ENCODE data around the gene BCL2L15. TPM values are rescaled to one million over a fixed set of nuclear protein-coding genes. Genes with fewer than 3 reads are reported as not detected.

The BCL2L15 gene
- total RNA-seq, 2 donors from 2014 or later = 116 to 191 TPM

DNA sequence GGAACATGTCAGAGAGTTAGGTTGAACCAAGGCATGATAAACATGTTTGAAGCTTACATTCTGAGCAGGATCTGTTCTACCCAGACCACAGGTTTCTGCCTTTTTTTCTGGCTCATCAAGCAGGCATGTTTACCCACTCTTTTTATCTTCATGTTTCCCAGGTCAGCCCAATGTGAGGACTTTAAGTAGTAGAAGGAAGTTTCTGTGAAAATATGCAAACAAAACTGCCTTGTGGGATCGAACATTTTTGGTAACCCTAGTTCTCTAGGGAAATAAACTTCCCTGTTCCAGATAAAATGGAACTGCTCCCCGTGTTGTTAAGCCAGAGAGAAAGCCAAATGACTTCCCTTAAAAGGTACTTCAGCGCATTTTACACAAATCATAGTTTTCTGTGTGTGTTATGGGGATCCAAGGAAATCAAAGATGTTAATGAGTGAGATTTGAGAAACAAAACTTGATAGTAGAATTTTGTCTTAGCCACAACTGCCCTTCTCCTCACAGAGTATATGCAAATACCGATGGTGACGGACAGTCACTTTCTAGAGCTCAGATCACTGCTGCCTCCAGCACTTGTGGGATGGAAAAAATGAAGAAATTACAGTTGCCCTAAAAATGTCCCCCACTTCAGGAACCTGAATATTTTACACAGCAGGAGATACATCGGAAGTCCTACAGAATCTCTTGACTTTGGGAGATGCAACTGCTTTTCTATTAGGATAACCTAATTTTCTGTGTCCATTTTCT is 41.0 kb upstream of the BCL2L15 start:
- Histone ChIP-seq H3K9me3 (no peaks in the 10 kb centered on the region), H3K4me3 (peak overlapping the region; percentile 86), H3K4me1 (no peaks in the 10 kb centered on the region), H3K27ac (peak overlapping the region; percentile 96), H3K36me3 (no peaks in the 10 kb centered on the region), H3K27me3 (no peaks in the 10 kb centered on the region), H3K9ac (ENCODE audit: low read depth in 2 of 2, low read length in 2 of 2) (peak overlapping the region; percentile 87 to 100)
- DNase-seq = no peak
- intact Hi-C loops (cut with DNase I) = loop anchor here (2.0 kb wide), 1 partner anchor 24 kb away; the partner anchor contains the start of genes AP4B1 and DCLRE1B
- TF ChIP-seq, protein P1, sequence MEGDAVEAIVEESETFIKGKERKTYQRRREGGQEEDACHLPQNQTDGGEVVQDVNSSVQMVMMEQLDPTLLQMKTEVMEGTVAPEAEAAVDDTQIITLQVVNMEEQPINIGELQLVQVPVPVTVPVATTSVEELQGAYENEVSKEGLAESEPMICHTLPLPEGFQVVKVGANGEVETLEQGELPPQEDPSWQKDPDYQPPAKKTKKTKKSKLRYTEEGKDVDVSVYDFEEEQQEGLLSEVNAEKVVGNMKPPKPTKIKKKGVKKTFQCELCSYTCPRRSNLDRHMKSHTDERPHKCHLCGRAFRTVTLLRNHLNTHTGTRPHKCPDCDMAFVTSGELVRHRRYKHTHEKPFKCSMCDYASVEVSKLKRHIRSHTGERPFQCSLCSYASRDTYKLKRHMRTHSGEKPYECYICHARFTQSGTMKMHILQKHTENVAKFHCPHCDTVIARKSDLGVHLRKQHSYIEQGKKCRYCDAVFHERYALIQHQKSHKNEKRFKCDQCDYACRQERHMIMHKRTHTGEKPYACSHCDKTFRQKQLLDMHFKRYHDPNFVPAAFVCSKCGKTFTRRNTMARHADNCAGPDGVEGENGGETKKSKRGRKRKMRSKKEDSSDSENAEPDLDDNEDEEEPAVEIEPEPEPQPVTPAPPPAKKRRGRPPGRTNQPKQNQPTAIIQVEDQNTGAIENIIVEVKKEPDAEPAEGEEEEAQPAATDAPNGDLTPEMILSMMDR (IDR thresholded peaks at IDR 0.05) = no peak

DNA sequence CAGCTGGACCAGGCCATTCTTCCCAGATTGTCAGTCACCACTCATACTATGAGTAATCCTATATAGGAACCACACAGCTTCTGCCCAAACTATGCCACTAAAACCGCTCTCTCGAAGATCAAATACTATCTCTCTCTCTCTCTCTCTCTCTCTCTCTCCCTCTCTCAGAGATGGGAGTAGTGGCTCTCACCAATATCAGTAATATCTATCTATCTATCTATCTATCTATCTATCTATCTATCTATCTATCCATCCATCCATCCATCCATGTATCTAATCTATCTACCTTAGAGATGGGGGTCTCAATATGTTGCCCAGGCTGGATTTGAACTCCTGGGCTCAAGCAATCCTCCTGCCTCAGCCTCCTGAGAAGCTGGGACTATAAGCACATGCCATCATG is 37.1 kb upstream of the BCL2L15 start:
- Histone ChIP-seq H3K36me3 (no peaks in the 10 kb centered on the region), H3K27me3 (no peaks in the 10 kb centered on the region), H3K9me3 (no peaks in the 10 kb centered on the region), H3K9ac (ENCODE audit: low read depth in 2 of 2, low read length in 2 of 2) (no peak overlapping the region), H3K4me1 (no peaks in the 10 kb centered on the region), H3K4me3 (no peak overlapping the region), H3K27ac (no peak overlapping the region)
- intact Hi-C loops (cut with DNase I) = no loop called here
- TF ChIP-seq, protein P1 (IDR thresholded peaks at IDR 0.05) = no peak
- no peak for DNase-seq

DNA sequence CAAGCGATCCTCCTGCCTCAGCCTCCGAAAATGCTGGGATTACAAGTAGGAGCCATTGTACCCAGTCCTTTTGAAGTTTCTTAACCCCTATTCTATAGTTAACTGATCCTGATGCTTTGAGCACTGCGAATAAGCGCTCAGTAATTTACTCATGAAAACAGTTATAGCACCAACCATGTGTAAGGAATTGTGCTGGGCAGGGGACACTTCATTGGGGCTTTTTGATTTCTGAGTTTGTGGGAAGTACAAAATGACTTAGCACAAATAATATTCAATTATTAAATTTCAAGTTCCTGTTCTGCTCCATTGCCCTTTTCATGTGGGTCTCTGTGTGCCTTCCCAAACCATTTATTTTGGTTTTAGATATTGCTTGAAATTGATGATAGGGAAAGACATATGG is 35.6 kb upstream of the BCL2L15 start:
- Histone ChIP-seq H3K36me3 (no peaks in the 10 kb centered on the region), H3K9me3 (no peaks in the 10 kb centered on the region), H3K4me3 (no peak overlapping the region), H3K9ac (ENCODE audit: low read depth in 2 of 2, low read length in 2 of 2) (no peak overlapping the region), H3K27me3 (no peaks in the 10 kb centered on the region), H3K4me1 (no peaks in the 10 kb centered on the region), H3K27ac (no peak overlapping the region)
- DNase-seq = no peak
- intact Hi-C loops (cut with DNase I) = no loop called here
- TF ChIP-seq, protein P1 (IDR thresholded peaks at IDR 0.05) = no peak

DNA sequence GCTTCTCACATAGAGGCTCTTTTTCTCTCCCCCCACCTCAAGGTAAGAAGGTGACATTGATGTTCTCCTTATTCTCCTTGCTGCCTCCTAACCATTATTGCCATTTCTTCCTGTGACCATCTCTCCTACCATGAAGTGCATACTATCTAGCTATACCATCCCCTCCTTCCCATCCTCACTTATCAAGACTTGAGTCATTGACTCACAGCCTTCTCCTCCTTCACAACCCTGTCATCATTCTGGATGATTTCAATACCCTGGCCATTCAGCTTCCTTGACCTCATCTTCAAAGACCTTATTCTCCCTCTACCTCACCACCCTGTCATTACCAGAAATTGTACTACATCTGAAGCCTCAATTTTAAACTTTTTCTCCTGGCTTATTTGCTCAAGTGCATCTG is 30.9 kb upstream of the BCL2L15 start:
- TF ChIP-seq, protein P1 (IDR thresholded peaks at IDR 0.05) = no peak
- intact Hi-C loops (cut with DNase I) = no loop called here
- Histone ChIP-seq H3K4me1 (no peaks in the 10 kb centered on the region), H3K27ac (no peak overlapping the region), H3K9me3 (no peaks in the 10 kb centered on the region), H3K9ac (ENCODE audit: low read depth in 2 of 2, low read length in 2 of 2) (no peak overlapping the region), H3K4me3 (no peak overlapping the region), H3K36me3 (no peaks in the 10 kb centered on the region), H3K27me3 (no peaks in the 10 kb centered on the region)
- DNase-seq = no peak

DNA sequence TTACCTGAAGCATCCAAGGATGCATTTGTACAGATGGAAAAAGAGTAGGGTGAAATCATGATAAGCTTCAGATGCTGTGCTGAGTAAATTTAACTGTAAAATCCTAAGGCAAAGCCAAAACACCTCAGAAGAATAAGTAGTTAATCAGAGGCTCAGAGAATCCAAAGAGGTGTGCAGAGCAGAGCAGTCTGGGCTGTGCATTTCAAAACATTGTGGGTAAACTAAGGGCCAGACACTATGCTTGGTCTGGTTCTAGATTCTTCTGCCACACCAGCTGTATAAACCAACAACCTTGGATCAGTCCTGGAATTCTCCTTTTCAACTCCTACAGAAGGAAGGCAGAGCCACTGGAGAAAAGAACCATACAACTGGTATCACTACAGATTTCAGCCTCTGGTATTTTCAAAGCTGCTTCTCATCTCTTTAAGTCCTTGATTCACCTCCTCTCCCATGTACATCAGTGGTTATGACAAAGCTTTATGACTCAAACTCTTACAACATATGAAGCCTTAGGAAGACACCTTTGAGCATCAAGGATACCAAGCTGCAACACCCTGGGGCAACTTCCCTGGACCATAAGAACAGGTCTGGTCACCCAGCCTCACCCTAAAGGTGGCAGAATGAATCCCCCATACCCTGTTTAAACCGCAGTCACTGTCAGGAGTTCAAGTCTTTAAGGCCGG is 30.2 kb upstream of the BCL2L15 start:
- intact Hi-C loops (cut with DNase I) = no loop called here
- H3K4me1 ChIP-seq = no peaks in the 10 kb centered on the region
- H3K4me3 ChIP-seq = no peak overlapping the region
- no peak overlapping the region for H3K27ac ChIP-seq
- H3K9ac ChIP-seq (ENCODE audit: low read depth in 2 of 2, low read length in 2 of 2) = no peak overlapping the region
- TF ChIP-seq, protein P1 (IDR thresholded peaks at IDR 0.05) = no peak
- H3K27me3 ChIP-seq = no peaks in the 10 kb centered on the region
- no peak for DNase-seq
- H3K36me3 ChIP-seq = no peaks in the 10 kb centered on the region
- H3K9me3 ChIP-seq = no peaks in the 10 kb centered on the region

Data from colonic mucosa (tissue), 4 donors.